AG09309 (cell line): Measurements from ENCODE around the gene WASF2.
A peak's percentile ranks its signal among the peaks of the same experiment; 100 is the strongest.

Source experiments
- DNase-seq: peaks from one replicate; pipeline ENCODE4 v3.0.0-alpha.2; 2010; ENCODE audit warnings: low read depth
- H3K4me3 ChIP-seq: 2 replicates; pipeline ENCODE4 v1.5.1; 2011; ENCODE audit warnings: mild to moderate bottlenecking, low read depth, low read length, moderate library complexity; ENCODE audit not compliant: control insufficient read depth
- CTCF ChIP-seq: IDR thresholded peaks from 2 replicates; pipeline ENCODE4 v1.5.1; 2011; ENCODE audit warnings: mild to moderate bottlenecking, low read depth, low read length, inconsistent platforms; ENCODE audit not compliant: insufficient read depth, control insufficient read depth; ENCODE audit errors: missing control alignments

WASF2 gene

GRCh38 chr1:27397749-27398148 lies 92.2 kb downstream of the WASF2 start:
- H3K4me3 ChIP-seq: no peak overlapping the region
- no peak for TF ChIP-seq CTCF
- DNase-seq: no peak

- no peak overlapping the region for H3K4me3 ChIP-seq
- no peak for TF ChIP-seq CTCF
- DNase-seq: no peak
These were observed 92.9 kb downstream of the WASF2 start for GRCh38 chr1:27397110-27397509.

- DNase-seq: no peak
These were observed 94.3 kb downstream of the WASF2 start for GRCh38 chr1:27395441-27396195.

GRCh38 chr1:27394925-27395324 lies 95.0 kb downstream of the WASF2 start:
- DNase-seq: no peak
- TF ChIP-seq CTCF: no peak
- no peak overlapping the region for H3K4me3 ChIP-seq

More at GRCh38 chr1:27395441-27396195, 94.3 kb downstream of the WASF2 start:
- peak; percentile 97 for TF ChIP-seq CTCF
- no peak overlapping the region for H3K4me3 ChIP-seq

- no peak for TF ChIP-seq CTCF
- H3K4me3 ChIP-seq: no peak overlapping the region
- no peak for DNase-seq
These were observed 95.7 kb downstream of the WASF2 start for GRCh38 chr1:27394282-27394658.

- no peak for TF ChIP-seq CTCF
- no peak overlapping the region for H3K4me3 ChIP-seq
- no peak for DNase-seq
These were observed 96.2 kb downstream of the WASF2 start for GRCh38 chr1:27393641-27394281.
